Measurements from ENCODE around the gene ADGRG6.

Gene ADGRG6

GRCh38 chr6:142395768-142396231, 94.0 kb downstream of the ADGRG6 start:
- no peak for FAIRE-seq
- no peak for TF ChIP-seq POLR2A (IDR thresholded peaks at IDR 0.05; ENCODE audit: low read depth, low read length)
- DNase-seq (ENCODE audit: insufficient read length, low spot score), result no peak

- TF ChIP-seq POLR2A (IDR thresholded peaks at IDR 0.05; ENCODE audit: low read depth, low read length), result no peak
- FAIRE-seq, result no peak
- DNase-seq (ENCODE audit: insufficient read length, low spot score), result no peak
These were observed 96.5 kb downstream of the ADGRG6 start for GRCh38 chr6:142398353-142398752.

DNA sequence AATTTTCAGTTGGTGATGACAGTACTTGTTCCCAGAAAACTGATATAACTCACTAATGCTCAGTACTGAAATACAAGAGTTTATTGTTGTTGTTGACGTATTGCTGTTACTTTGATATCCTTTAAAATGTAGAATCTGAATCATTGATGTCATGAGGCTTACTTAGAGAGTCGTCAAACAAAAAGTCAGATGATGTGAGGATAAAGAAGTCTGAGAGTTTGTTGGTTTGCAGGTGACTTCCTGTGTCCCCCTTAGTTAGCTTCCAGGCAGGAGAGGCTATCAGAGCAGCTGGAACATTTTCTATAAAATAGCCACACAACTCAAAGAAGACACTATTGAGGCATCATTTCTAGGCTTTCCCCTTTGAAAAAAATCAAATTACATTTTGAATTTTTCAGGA, 97.9 kb downstream of the ADGRG6 start:
- DNase-seq (ENCODE audit: insufficient read length, low spot score), result no peak
- no peak for TF ChIP-seq POLR2A (IDR thresholded peaks at IDR 0.05; ENCODE audit: low read depth, low read length)
- FAIRE-seq, result no peak

DNA sequence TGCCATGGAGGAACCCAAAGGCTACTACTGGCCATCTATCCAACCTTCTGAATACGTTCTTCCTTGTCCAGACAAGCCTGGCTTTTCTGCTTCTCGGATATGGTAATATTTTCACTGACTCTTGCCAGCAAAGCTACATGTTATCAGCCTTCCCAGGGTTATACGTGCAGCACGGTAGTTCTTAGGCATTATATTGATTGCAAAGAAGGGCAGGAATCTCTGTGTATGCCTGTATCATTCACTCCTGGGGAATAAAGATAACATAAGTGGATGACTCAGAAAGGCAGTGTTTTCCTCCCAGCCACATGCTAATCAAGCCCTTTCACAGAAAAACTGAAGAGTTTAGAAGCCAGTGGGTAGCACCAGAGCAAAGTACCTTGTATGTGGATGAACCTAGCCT, 98.7 kb downstream of the ADGRG6 start:
- FAIRE-seq (peak; percentile 45), DNase-seq (ENCODE audit: insufficient read length, low spot score) (no peak)
- no peak for TF ChIP-seq POLR2A (IDR thresholded peaks at IDR 0.05; ENCODE audit: low read depth, low read length)

DNA sequence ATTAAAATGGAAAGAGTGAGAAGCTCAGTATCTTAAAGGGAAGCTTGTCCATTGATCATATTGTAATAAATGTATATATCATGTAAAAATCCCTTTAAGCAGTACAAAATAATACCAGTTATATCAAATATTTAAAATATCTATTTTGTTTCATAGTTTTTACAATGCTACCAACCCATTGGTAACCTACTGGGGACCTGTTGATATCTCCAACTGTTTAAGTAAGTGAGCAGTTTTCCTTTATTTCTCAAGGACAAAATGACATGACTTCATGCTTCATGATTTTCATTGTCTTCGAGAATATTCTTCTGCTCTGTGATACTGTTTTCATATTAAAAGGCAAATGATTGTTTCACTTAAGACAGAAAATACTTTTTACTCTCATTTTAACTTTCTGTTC, 100.0 kb downstream of the ADGRG6 start:
- FAIRE-seq (no peak), DNase-seq (ENCODE audit: insufficient read length, low spot score) (no peak)
- no peak for TF ChIP-seq POLR2A (IDR thresholded peaks at IDR 0.05; ENCODE audit: low read depth, low read length)

DNA sequence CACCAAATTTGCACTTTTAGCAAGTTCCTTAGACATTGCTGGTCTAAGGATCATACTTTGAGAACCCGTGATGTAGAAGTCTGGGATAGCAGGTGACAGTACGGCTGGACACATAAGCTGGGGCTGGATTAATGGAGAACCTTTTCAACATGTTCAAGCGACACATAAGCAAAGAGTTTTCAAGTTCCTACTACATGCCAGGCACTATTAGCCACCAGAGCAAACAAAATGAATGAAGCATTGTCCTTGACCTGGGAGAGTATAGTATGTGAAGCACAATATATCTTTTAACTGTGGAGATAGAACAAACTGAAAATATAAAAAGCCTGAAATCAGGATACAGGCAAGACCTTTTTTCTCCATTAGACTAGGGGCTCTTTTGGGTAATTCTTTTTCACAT, 102.9 kb downstream of the ADGRG6 start:
- FAIRE-seq (no peak), DNase-seq (ENCODE audit: insufficient read length, low spot score) (no peak)
- no peak for TF ChIP-seq POLR2A (IDR thresholded peaks at IDR 0.05; ENCODE audit: low read depth, low read length)

DNA sequence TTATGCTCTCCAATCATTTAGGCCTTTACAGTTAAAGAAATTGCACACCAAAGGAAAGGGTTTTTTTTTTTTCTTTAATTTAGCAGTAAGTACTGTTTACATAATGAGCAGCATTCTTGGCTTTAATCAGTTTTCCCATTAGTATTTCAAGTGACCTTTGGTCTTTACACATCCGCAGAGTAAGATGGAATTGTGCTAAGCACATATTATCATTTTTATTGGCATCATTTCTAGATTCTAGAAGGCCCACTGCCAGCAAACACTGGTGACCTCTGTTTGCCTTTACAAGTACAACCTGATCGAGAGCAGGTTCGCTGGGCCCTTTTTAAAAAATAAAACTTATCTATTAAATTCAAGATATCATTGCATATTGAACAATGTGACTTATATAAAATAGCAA, 104.3 kb downstream of the ADGRG6 start:
- TF ChIP-seq POLR2A (IDR thresholded peaks at IDR 0.05; ENCODE audit: low read depth, low read length), result no peak
- no peak for FAIRE-seq

DNA sequence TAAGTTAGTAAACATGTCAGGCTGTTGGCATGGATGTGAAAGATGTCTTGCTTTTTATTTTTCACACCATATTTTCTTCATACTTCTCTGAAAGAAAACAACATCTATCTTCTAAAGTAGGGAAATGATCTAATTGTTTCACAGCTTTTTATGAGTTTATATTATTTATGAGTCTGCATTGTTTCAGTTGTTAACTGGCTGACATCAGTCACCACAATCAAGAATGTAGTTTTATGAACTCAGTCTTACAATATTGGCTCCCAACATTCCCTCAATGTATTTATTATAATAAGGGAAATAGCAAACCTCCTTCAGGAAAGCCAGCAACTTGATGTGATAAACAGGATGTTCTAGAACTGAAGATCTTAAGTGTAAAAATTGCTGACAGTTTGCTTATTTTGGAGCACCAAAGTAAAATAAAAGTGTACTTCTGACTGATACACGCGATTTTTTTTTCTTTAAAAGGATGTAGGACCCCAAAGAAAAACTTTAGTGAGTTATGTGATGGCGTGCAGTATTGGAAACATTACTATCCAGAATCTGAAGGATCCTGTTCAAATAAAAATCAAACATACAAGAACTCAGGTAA, 106.0 kb downstream of the ADGRG6 start:
- TF ChIP-seq POLR2A (IDR thresholded peaks at IDR 0.05; ENCODE audit: low read depth, low read length), result no peak
- no peak for FAIRE-seq
- no peak for DNase-seq (ENCODE audit: insufficient read length, low spot score)

More for the DNA sequence above, 104.3 kb downstream of the ADGRG6 start:
- no peak for DNase-seq (ENCODE audit: insufficient read length, low spot score)

- DNase-seq (ENCODE audit: insufficient read length, low spot score), result no peak
- FAIRE-seq, result no peak
- TF ChIP-seq POLR2A (IDR thresholded peaks at IDR 0.05; ENCODE audit: low read depth, low read length), result no peak
These were observed 106.6 kb downstream of the ADGRG6 start for GRCh38 chr6:142408409-142408808.

GRCh38 chr6:142409794-142410193, 108.0 kb downstream of the ADGRG6 start:
- FAIRE-seq (no peak), DNase-seq (ENCODE audit: insufficient read length, low spot score) (no peak)
- no peak for TF ChIP-seq POLR2A (IDR thresholded peaks at IDR 0.05; ENCODE audit: low read depth, low read length)

- FAIRE-seq, result no peak
These were observed 109.3 kb downstream of the ADGRG6 start for GRCh38 chr6:142411145-142411544.

GRCh38 chr6:142412241-142412640, 110.4 kb downstream of the ADGRG6 start:
- no peak for TF ChIP-seq POLR2A (IDR thresholded peaks at IDR 0.05; ENCODE audit: low read depth, low read length)
- DNase-seq (ENCODE audit: insufficient read length, low spot score) (no peak), FAIRE-seq (peak; percentile 53)

More at GRCh38 chr6:142411145-142411544, 109.3 kb downstream of the ADGRG6 start:
- DNase-seq (ENCODE audit: insufficient read length, low spot score), result no peak
- no peak for TF ChIP-seq POLR2A (IDR thresholded peaks at IDR 0.05; ENCODE audit: low read depth, low read length)

GRCh38 chr6:142412658-142413057, 110.9 kb downstream of the ADGRG6 start:
- FAIRE-seq (no peak), DNase-seq (ENCODE audit: insufficient read length, low spot score) (no peak)
- no peak for TF ChIP-seq POLR2A (IDR thresholded peaks at IDR 0.05; ENCODE audit: low read depth, low read length)

GRCh38 chr6:142413111-142413510, 111.3 kb downstream of the ADGRG6 start:
- FAIRE-seq (no peak), DNase-seq (ENCODE audit: insufficient read length, low spot score) (no peak)
- TF ChIP-seq POLR2A (IDR thresholded peaks at IDR 0.05; ENCODE audit: low read depth, low read length), result no peak

DNA sequence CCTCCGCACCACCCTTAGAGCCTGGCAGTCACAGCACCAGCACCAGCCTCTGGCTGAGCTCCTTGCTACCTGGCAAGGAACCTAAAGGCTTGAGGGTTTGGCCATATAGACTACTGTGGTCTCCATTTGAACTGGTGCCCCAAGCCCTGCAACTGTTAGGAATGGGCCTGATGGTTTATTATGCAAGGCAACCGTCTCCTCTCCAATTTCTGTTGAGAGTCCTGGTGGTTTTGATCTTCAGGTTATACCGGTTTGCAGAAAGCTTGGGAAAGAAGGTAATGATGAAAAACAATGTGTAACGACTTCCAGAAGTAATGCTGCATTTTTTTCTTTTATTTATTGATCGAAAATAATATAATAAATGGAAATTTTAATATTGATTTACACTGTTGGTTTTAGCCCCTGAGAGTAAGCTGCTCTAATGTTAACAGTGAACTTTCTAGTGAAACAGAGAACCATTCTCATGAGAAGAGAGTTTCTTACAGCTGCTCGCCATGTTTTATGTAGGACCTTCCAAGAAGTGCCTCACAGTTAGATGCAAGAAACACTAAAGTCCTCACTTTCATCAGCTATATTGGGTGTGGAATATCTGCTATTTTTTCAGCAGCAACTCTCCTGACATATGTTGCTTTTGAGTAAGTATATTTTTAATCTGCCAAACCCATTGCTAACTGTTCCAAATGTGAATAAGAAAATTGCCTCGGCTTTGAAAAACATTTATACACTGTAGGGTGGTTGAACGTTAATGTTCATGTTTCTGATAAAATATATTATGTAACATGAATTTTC, 112.8 kb downstream of the ADGRG6 start:
- no peak for FAIRE-seq
- DNase-seq (ENCODE audit: insufficient read length, low spot score), result no peak
- no peak for TF ChIP-seq POLR2A (IDR thresholded peaks at IDR 0.05; ENCODE audit: low read depth, low read length)
